ENCODE measurements around the gene NRP2. TPM values are rescaled to one million over a fixed set of nuclear protein-coding genes. Genes with fewer than 3 reads are reported as not detected.

NRP2 gene
- total RNA-seq, 2 donors from 2014 or later: 2.5 to 2.6 TPM

- ATAC-seq (replicated peaks in 1 of 2): no peak
- H3K9me3 Mint-ChIP-seq: no peaks in the 10 kb centered on the region
These were observed 94.4 kb downstream of the NRP2 start for GRCh38 chr2:205776720-205777119.

GRCh38 chr2:205778356-205778755 is 96.1 kb downstream of the NRP2 start:
- DNase-seq: no peak
- ATAC-seq (replicated peaks in 1 of 2): no peak
- Mint-ChIP-seq H3K4me1 (ENCODE audit: low read depth) (peaks cover 6% of the 10 kb centered on the region), H3K4me3 (no peak overlapping the region), H3K27ac (no peak overlapping the region), H3K27me3 (ENCODE audit: low read depth) (peaks cover 44% of the 10 kb centered on the region), H3K36me3 (ENCODE audit: insufficient read depth in 2 of 2) (no peaks in the 10 kb centered on the region), H3K9me3 (no peaks in the 10 kb centered on the region)

More at GRCh38 chr2:205776720-205777119, 94.4 kb downstream of the NRP2 start:
- H3K4me1 Mint-ChIP-seq (ENCODE audit: low read depth): peaks cover 6% of the 10 kb centered on the region
- H3K27ac Mint-ChIP-seq: no peak overlapping the region
- peaks cover 49% of the 10 kb centered on the region for H3K27me3 Mint-ChIP-seq (ENCODE audit: low read depth)
- no peaks in the 10 kb centered on the region for H3K36me3 Mint-ChIP-seq (ENCODE audit: insufficient read depth in 2 of 2)
- H3K4me3 Mint-ChIP-seq: no peak overlapping the region
- DNase-seq: no peak

GRCh38 chr2:205780645-205781044 is 98.3 kb downstream of the NRP2 start:
- no peak for ATAC-seq (replicated peaks in 1 of 2)
- H3K27ac Mint-ChIP-seq: no peak overlapping the region
- H3K27me3 Mint-ChIP-seq (ENCODE audit: low read depth): peaks cover 23% of the 10 kb centered on the region
- H3K4me1 Mint-ChIP-seq (ENCODE audit: low read depth): peaks cover 8% of the 10 kb centered on the region
- H3K36me3 Mint-ChIP-seq (ENCODE audit: insufficient read depth in 2 of 2): no peaks in the 10 kb centered on the region
- no peaks in the 10 kb centered on the region for H3K9me3 Mint-ChIP-seq
- H3K4me3 Mint-ChIP-seq: no peak overlapping the region
- no peak for DNase-seq

- DNase-seq (no peak), ATAC-seq (replicated peaks in 1 of 2) (no peak)
- H3K4me1 Mint-ChIP-seq (ENCODE audit: low read depth): peaks cover 15% of the 10 kb centered on the region
- H3K36me3 Mint-ChIP-seq (ENCODE audit: insufficient read depth in 2 of 2): no peaks in the 10 kb centered on the region
- peaks cover 16% of the 10 kb centered on the region for H3K27me3 Mint-ChIP-seq (ENCODE audit: low read depth)
- H3K9me3 Mint-ChIP-seq: no peaks in the 10 kb centered on the region
- no peak overlapping the region for H3K27ac Mint-ChIP-seq
- H3K4me3 Mint-ChIP-seq: no peak overlapping the region
These were observed 99.1 kb downstream of the NRP2 start for GRCh38 chr2:205781244-205781931.

- Mint-ChIP-seq H3K27ac (no peak overlapping the region), H3K4me1 (ENCODE audit: low read depth) (peaks cover 20% of the 10 kb centered on the region), H3K36me3 (ENCODE audit: insufficient read depth in 2 of 2) (no peaks in the 10 kb centered on the region), H3K27me3 (ENCODE audit: low read depth) (peaks cover 12% of the 10 kb centered on the region), H3K9me3 (no peaks in the 10 kb centered on the region), H3K4me3 (no peak overlapping the region)
- DNase-seq: no peak
- ATAC-seq (replicated peaks in 1 of 2): no peak
These were observed 100.6 kb downstream of the NRP2 start for GRCh38 chr2:205782941-205783340.

GRCh38 chr2:205783872-205784499 is 101.7 kb downstream of the NRP2 start:
- peaks cover 14% of the 10 kb centered on the region for H3K4me1 Mint-ChIP-seq (ENCODE audit: low read depth)
- H3K27ac Mint-ChIP-seq: no peak overlapping the region
- no peaks in the 10 kb centered on the region for H3K9me3 Mint-ChIP-seq
- H3K27me3 Mint-ChIP-seq (ENCODE audit: low read depth): peaks cover 7% of the 10 kb centered on the region
- H3K4me3 Mint-ChIP-seq: no peak overlapping the region
- H3K36me3 Mint-ChIP-seq (ENCODE audit: insufficient read depth in 2 of 2): no peaks in the 10 kb centered on the region
- ATAC-seq (replicated peaks in 1 of 2) (no peak), DNase-seq (no peak)

- DNase-seq: no peak
- Mint-ChIP-seq H3K4me1 (ENCODE audit: low read depth) (peaks cover 14% of the 10 kb centered on the region), H3K9me3 (no peaks in the 10 kb centered on the region)
These were observed 103.4 kb downstream of the NRP2 start for GRCh38 chr2:205785507-205786260.

GRCh38 chr2:205786976-205787375 is 104.7 kb downstream of the NRP2 start:
- H3K4me1 Mint-ChIP-seq (ENCODE audit: low read depth): peaks cover 14% of the 10 kb centered on the region
- peaks cover 11% of the 10 kb centered on the region for H3K27me3 Mint-ChIP-seq (ENCODE audit: low read depth)
- no peaks in the 10 kb centered on the region for H3K9me3 Mint-ChIP-seq
- no peaks in the 10 kb centered on the region for H3K36me3 Mint-ChIP-seq (ENCODE audit: insufficient read depth in 2 of 2)
- ATAC-seq (replicated peaks in 1 of 2): no peak
- no peak overlapping the region for H3K27ac Mint-ChIP-seq
- no peak for DNase-seq
- H3K4me3 Mint-ChIP-seq: no peak overlapping the region

More at GRCh38 chr2:205785507-205786260, 103.4 kb downstream of the NRP2 start:
- ATAC-seq (replicated peaks in 1 of 2): no peak
- H3K27ac Mint-ChIP-seq: no peak overlapping the region
- H3K36me3 Mint-ChIP-seq (ENCODE audit: insufficient read depth in 2 of 2): no peaks in the 10 kb centered on the region
- H3K27me3 Mint-ChIP-seq (ENCODE audit: low read depth): peaks cover 11% of the 10 kb centered on the region
- no peak overlapping the region for H3K4me3 Mint-ChIP-seq

- no peak for ATAC-seq (replicated peaks in 1 of 2)
- Mint-ChIP-seq H3K27ac (no peak overlapping the region), H3K9me3 (no peaks in the 10 kb centered on the region), H3K27me3 (ENCODE audit: low read depth) (peaks cover 13% of the 10 kb centered on the region), H3K4me1 (ENCODE audit: low read depth) (peaks cover 14% of the 10 kb centered on the region), H3K4me3 (no peak overlapping the region), H3K36me3 (ENCODE audit: insufficient read depth in 2 of 2) (no peaks in the 10 kb centered on the region)
- no peak for DNase-seq
These were observed 105.5 kb downstream of the NRP2 start for GRCh38 chr2:205787761-205788160.

- H3K36me3 Mint-ChIP-seq (ENCODE audit: insufficient read depth in 2 of 2): no peaks in the 10 kb centered on the region
- peaks cover 15% of the 10 kb centered on the region for H3K27me3 Mint-ChIP-seq (ENCODE audit: low read depth)
- H3K4me3 Mint-ChIP-seq: no peak overlapping the region
- no peak overlapping the region for H3K27ac Mint-ChIP-seq
- DNase-seq: no peak
- ATAC-seq (replicated peaks in 1 of 2): no peak
- H3K4me1 Mint-ChIP-seq (ENCODE audit: low read depth): peaks cover 14% of the 10 kb centered on the region
- H3K9me3 Mint-ChIP-seq: no peaks in the 10 kb centered on the region
These were observed 107.6 kb downstream of the NRP2 start for GRCh38 chr2:205789906-205790305.

- Mint-ChIP-seq H3K4me3 (no peak overlapping the region), H3K36me3 (ENCODE audit: insufficient read depth in 2 of 2) (no peaks in the 10 kb centered on the region), H3K9me3 (no peaks in the 10 kb centered on the region), H3K4me1 (ENCODE audit: low read depth) (no peaks in the 10 kb centered on the region), H3K27me3 (ENCODE audit: low read depth) (peaks cover 10% of the 10 kb centered on the region), H3K27ac (no peak overlapping the region)
- ATAC-seq (replicated peaks in 1 of 2) (no peak), DNase-seq (no peak)
These were observed 110.6 kb downstream of the NRP2 start for GRCh38 chr2:205792908-205793307.

GRCh38 chr2:205796805-205797313 is 114.6 kb downstream of the NRP2 start:
- H3K9me3 Mint-ChIP-seq: no peaks in the 10 kb centered on the region
- ATAC-seq (replicated peaks in 1 of 2): no peak
- no peaks in the 10 kb centered on the region for H3K36me3 Mint-ChIP-seq (ENCODE audit: insufficient read depth in 2 of 2)
- no peak overlapping the region for H3K27ac Mint-ChIP-seq
- DNase-seq: no peak
- peaks cover 5% of the 10 kb centered on the region for H3K27me3 Mint-ChIP-seq (ENCODE audit: low read depth)
- no peaks in the 10 kb centered on the region for H3K4me1 Mint-ChIP-seq (ENCODE audit: low read depth)
- H3K4me3 Mint-ChIP-seq: no peak overlapping the region

GRCh38 chr2:205797866-205798265 is 115.6 kb downstream of the NRP2 start:
- Mint-ChIP-seq H3K27me3 (ENCODE audit: low read depth) (peaks cover 2% of the 10 kb centered on the region), H3K27ac (no peak overlapping the region), H3K4me3 (no peak overlapping the region), H3K4me1 (ENCODE audit: low read depth) (no peaks in the 10 kb centered on the region), H3K36me3 (ENCODE audit: insufficient read depth in 2 of 2) (no peaks in the 10 kb centered on the region), H3K9me3 (no peaks in the 10 kb centered on the region)
- DNase-seq: no peak
- ATAC-seq (replicated peaks in 1 of 2): no peak

Data from activated T-cell treated with anti-CD3 and anti-CD28 coated beads, Interleukin-2, amount 50 U/mL, for 72 hours (primary cell).